ENCODE results near the gene TSPAN14.

The TSPAN14 gene

GRCh38 chr10:80454513-80455460, 677 bp downstream of the TSPAN14 start:
- peaks cover 34% of the 10 kb centered on the region for H3K4me1 ChIP-seq (ENCODE audit: insufficient read depth, poor library complexity, severe bottlenecking)
- peaks cover 7% of the 10 kb centered on the region; the same call in 1 of the 2 replicates for H3K36me3 ChIP-seq (ENCODE audit: low read depth)
- TF ChIP-seq CTCF (IDR thresholded peaks at IDR 0.05; ENCODE audit: poor library complexity, severe bottlenecking), result no peak
- no peak for DNase-seq (ENCODE audit: low spot score)
- H3K27ac ChIP-seq (ENCODE audit: poor library complexity, severe bottlenecking), result peak overlapping the region; percentile 100
- H3K27me3 ChIP-seq (ENCODE audit: insufficient read depth, poor library complexity, severe bottlenecking), result no peaks in the 10 kb centered on the region
- H3K9me3 ChIP-seq (ENCODE audit: severe bottlenecking), result no peaks in the 10 kb centered on the region
- peak; percentile 6 for ATAC-seq (ENCODE audit: low read depth)
- peak overlapping the region; percentile 69 for H3K4me3 ChIP-seq (ENCODE audit: severe bottlenecking)

GRCh38 chr10:80455461-80456349, 1.6 kb downstream of the TSPAN14 start:
- peak overlapping the region; percentile 100 for H3K27ac ChIP-seq (ENCODE audit: poor library complexity, severe bottlenecking)
- ATAC-seq (ENCODE audit: low read depth) (no peak), DNase-seq (ENCODE audit: low spot score) (no peak)

GRCh38 chr10:80457554-80458262, 3.6 kb downstream of the TSPAN14 start:
- Histone ChIP-seq H3K4me3 (ENCODE audit: severe bottlenecking) (no peak overlapping the region), H3K27ac (ENCODE audit: poor library complexity, severe bottlenecking) (peak overlapping the region; percentile 100), H3K27me3 (ENCODE audit: insufficient read depth, poor library complexity, severe bottlenecking) (no peaks in the 10 kb centered on the region), H3K4me1 (ENCODE audit: insufficient read depth, poor library complexity, severe bottlenecking) (peaks cover 59% of the 10 kb centered on the region), H3K36me3 (ENCODE audit: low read depth) (peaks cover 7% of the 10 kb centered on the region; the same call in 1 of the 2 replicates), H3K9me3 (ENCODE audit: severe bottlenecking) (no peaks in the 10 kb centered on the region)
- TF ChIP-seq CTCF (IDR thresholded peaks at IDR 0.05; ENCODE audit: poor library complexity, severe bottlenecking), result peak; percentile 19
- no peak for ATAC-seq (ENCODE audit: low read depth)
- no peak for DNase-seq (ENCODE audit: low spot score)

More at GRCh38 chr10:80455461-80456349, 1.6 kb downstream of the TSPAN14 start:
- Histone ChIP-seq H3K36me3 (ENCODE audit: low read depth) (peaks cover 7% of the 10 kb centered on the region; the same call in 1 of the 2 replicates), H3K4me1 (ENCODE audit: insufficient read depth, poor library complexity, severe bottlenecking) (peaks cover 42% of the 10 kb centered on the region), H3K27me3 (ENCODE audit: insufficient read depth, poor library complexity, severe bottlenecking) (no peaks in the 10 kb centered on the region), H3K9me3 (ENCODE audit: severe bottlenecking) (no peaks in the 10 kb centered on the region), H3K4me3 (ENCODE audit: severe bottlenecking) (peak overlapping the region; percentile 69)
- no peak for TF ChIP-seq CTCF (IDR thresholded peaks at IDR 0.05; ENCODE audit: poor library complexity, severe bottlenecking)

GRCh38 chr10:80458263-80458625, 4.1 kb downstream of the TSPAN14 start:
- Histone ChIP-seq H3K27me3 (ENCODE audit: insufficient read depth, poor library complexity, severe bottlenecking) (no peaks in the 10 kb centered on the region), H3K27ac (ENCODE audit: poor library complexity, severe bottlenecking) (peak overlapping the region; percentile 100), H3K4me1 (ENCODE audit: insufficient read depth, poor library complexity, severe bottlenecking) (peaks cover 64% of the 10 kb centered on the region), H3K36me3 (ENCODE audit: low read depth) (peaks cover 10% of the 10 kb centered on the region), H3K9me3 (ENCODE audit: severe bottlenecking) (no peaks in the 10 kb centered on the region), H3K4me3 (ENCODE audit: severe bottlenecking) (no peak overlapping the region)
- ATAC-seq (ENCODE audit: low read depth) (no peak), DNase-seq (ENCODE audit: low spot score) (no peak)
- TF ChIP-seq CTCF (IDR thresholded peaks at IDR 0.05; ENCODE audit: poor library complexity, severe bottlenecking), result no peak
